MM.1S (cell line): Measurements from ENCODE around the gene SLC5A6.

ENCODE experiments used
- DNase-seq: peaks from one replicate; pipeline ENCODE4 v3.0.0-alpha.2; 2015
- H2AFZ ChIP-seq: fragments of 300-600 bp; sonication (generic); 2 replicates; pipeline ENCODE4 v1.6.0; 2016; ENCODE audit warnings: antibody characterized with exemption, low read length
- H3F3A ChIP-seq: fragments of 300-600 bp; sonication (generic); 2 replicates; pipeline ENCODE4 v1.6.1; 2016; ENCODE audit warnings: mild to moderate bottlenecking, antibody characterized with exemption, low read length, moderate library complexity, mixed read lengths; ENCODE audit not compliant: insufficient read depth
- H3K27ac ChIP-seq: fragments of 300-600 bp; sonication (generic); 2 replicates; pipeline ENCODE4 v1.5.1; 2016; ENCODE audit warnings: mild to moderate bottlenecking, low read length
- H3K27me3 ChIP-seq: fragments of 300-600 bp; sonication (generic); replicated peaks from 2 replicates; pipeline ENCODE4 v1.6.0; 2016; ENCODE audit warnings: low read length; ENCODE audit not compliant: insufficient read depth
- H3K36me3 ChIP-seq: fragments of 300-600 bp; sonication (generic); replicated peaks from 2 replicates; pipeline ENCODE4 v1.6.1; 2016; ENCODE audit warnings: mild to moderate bottlenecking, low read length, mixed read lengths; ENCODE audit not compliant: insufficient read depth
- H3K4me1 ChIP-seq: fragments of 300-600 bp; sonication (generic); 2 replicates; pipeline ENCODE4 v1.6.1; 2016; ENCODE audit warnings: low read length, mixed read lengths
- H3K4me2 ChIP-seq: fragments of 300-600 bp; sonication (generic); 2 replicates; pipeline ENCODE4 v1.6.0; 2016; ENCODE audit warnings: low read depth, low read length
- H3K4me3 ChIP-seq: fragments of 300-600 bp; sonication (generic); 2 replicates; pipeline ENCODE4 v1.5.1; 2016; ENCODE audit warnings: low read length, mixed read lengths
- H3K79me2 ChIP-seq: fragments of 300-600 bp; sonication (generic); 2 replicates; pipeline ENCODE4 v1.6.1; 2016; ENCODE audit warnings: mixed run types, low read length, mixed read lengths
- H3K9ac ChIP-seq: fragments of 300-600 bp; sonication (generic); 2 replicates; pipeline ENCODE4 v1.6.1; 2016; ENCODE audit warnings: low read length, mixed read lengths
- H3K9me2 ChIP-seq: fragments of 300-600 bp; sonication (generic); replicated peaks from 2 replicates; pipeline ENCODE4 v1.6.1; 2016; ENCODE audit warnings: mild to moderate bottlenecking, low read length, mixed read lengths; ENCODE audit not compliant: insufficient read depth
- H3K9me3 ChIP-seq: fragments of 300-600 bp; sonication (generic); replicated peaks from 2 replicates; pipeline ENCODE4 v1.6.1; 2016; ENCODE audit warnings: mild to moderate bottlenecking, low read length, mixed read lengths; ENCODE audit not compliant: insufficient read depth
- H4K20me1 ChIP-seq: fragments of 300-600 bp; sonication (generic); 2 replicates; pipeline ENCODE4 v1.6.1; 2016; ENCODE audit warnings: mild to moderate bottlenecking, low read length, moderate library complexity, mixed read lengths; ENCODE audit not compliant: insufficient read depth
- CTCF ChIP-seq: fragments of 300-600 bp; sonication (generic); IDR thresholded peaks from 2 replicates; pipeline ENCODE4 v1.5.1; 2016; ENCODE audit warnings: antibody characterized with exemption, low read length, mixed read lengths
- EZH2 ChIP-seq: fragments of 300-600 bp; sonication (generic); optimal IDR thresholded peaks from 2 replicates; pipeline ENCODE3; 2017; ENCODE audit warnings: low read depth, mild to moderate bottlenecking, antibody characterized with exemption, low read length, mixed read lengths
- EZH2phosphoT487 ChIP-seq: fragments of 300-600 bp; sonication (generic); IDR thresholded peaks from 2 replicates; pipeline ENCODE4 v1.6.1; 2018; ENCODE audit warnings: antibody characterized with exemption, low read length

SLC5A6 gene

GRCh38 chr2:27217173-27218121 lies 5.4 kb upstream of the SLC5A6 start, which contains the start of gene CAD:
CAD (plus strand) TSS chr2:27217369; CDS start chr2:27217552, 183 bp downstream.
- no peaks in the 10 kb centered on the region for H3K9me3 ChIP-seq
- no peaks in the 10 kb centered on the region for H4K20me1 ChIP-seq
- peak within 1 kb of the TSS; percentile 70 for H3K4me2 ChIP-seq
- peaks cover 9% of the 10 kb centered on the region; the same call in 1 of the 2 replicates for H3K36me3 ChIP-seq
- no peaks in the 10 kb centered on the region for H3K27me3 ChIP-seq
- H3K9ac ChIP-seq = peak within 1 kb of the TSS; percentile 88
- H3K4me3 ChIP-seq = peak within 1 kb of the TSS; percentile 82
- H3F3A ChIP-seq = peaks cover 8% of the 10 kb centered on the region; the same call in 1 of the 2 replicates
- no peaks in the 10 kb centered on the region for H3K9me2 ChIP-seq
- peaks cover 19% of the 10 kb centered on the region for H3K4me1 ChIP-seq
- peak; percentile 93 for DNase-seq
- peak within 1 kb of the TSS; percentile 65 for H2AFZ ChIP-seq
- H3K79me2 ChIP-seq = peaks cover 37% of the 10 kb centered on the region
- H3K27ac ChIP-seq = peak within 1 kb of the TSS; percentile 50; the same call in 1 of the 2 replicates
- TF ChIP-seq EZH2 = no peak
- peak; percentile 21 for TF ChIP-seq CTCF

- Histone ChIP-seq H3K36me3 (peaks cover 9% of the 10 kb centered on the region; the same call in 1 of the 2 replicates), H3K4me2 (peak overlapping the region; percentile 70), H3K27ac (no peak overlapping the region; the same call in 1 of the 2 replicates), H3K27me3 (no peaks in the 10 kb centered on the region), H4K20me1 (no peaks in the 10 kb centered on the region), H3K9me2 (no peaks in the 10 kb centered on the region), H3K9ac (peak overlapping the region; percentile 15; the same call in 1 of the 2 replicates), H3K79me2 (peaks cover 39% of the 10 kb centered on the region), H3K4me1 (peaks cover 19% of the 10 kb centered on the region), H3K9me3 (no peaks in the 10 kb centered on the region), H3K4me3 (peak overlapping the region; percentile 82), H2AFZ (peak overlapping the region; percentile 53; the same call in 1 of the 2 replicates), H3F3A (peaks cover 10% of the 10 kb centered on the region; the same call in 1 of the 2 replicates)
- no peak for DNase-seq
- TF ChIP-seq EZH2 (no peak), EZH2phosphoT487 (no peak), CTCF (no peak)
Measured at GRCh38 chr2:27216416-27217137, 4.5 kb upstream of the SLC5A6 start.

GRCh38 chr2:27214941-27215340 lies 2.9 kb upstream of the SLC5A6 start:
- Histone ChIP-seq H2AFZ (no peak overlapping the region), H3K4me1 (peaks cover 24% of the 10 kb centered on the region), H3K4me3 (no peak overlapping the region), H3K9me2 (no peaks in the 10 kb centered on the region), H3K27me3 (no peaks in the 10 kb centered on the region), H3K9ac (no peak overlapping the region), H3K27ac (no peak overlapping the region), H3F3A (peaks cover 12% of the 10 kb centered on the region; the same call in 1 of the 2 replicates), H3K36me3 (peaks cover under 1% of the 10 kb centered on the region; the same call in 1 of the 2 replicates), H3K9me3 (no peaks in the 10 kb centered on the region), H3K4me2 (no peak overlapping the region), H4K20me1 (no peaks in the 10 kb centered on the region), H3K79me2 (peaks cover 41% of the 10 kb centered on the region)
- TF ChIP-seq EZH2phosphoT487 (no peak), EZH2 (no peak), CTCF (no peak)
- DNase-seq = no peak
